ENCODE results near the gene MLN. TPM values are rescaled to one million over a fixed set of nuclear protein-coding genes. Genes with fewer than 3 reads are reported as not detected.

Gene MLN
- total RNA-seq, 1 donor from 2014 or later: not detected

DNA sequence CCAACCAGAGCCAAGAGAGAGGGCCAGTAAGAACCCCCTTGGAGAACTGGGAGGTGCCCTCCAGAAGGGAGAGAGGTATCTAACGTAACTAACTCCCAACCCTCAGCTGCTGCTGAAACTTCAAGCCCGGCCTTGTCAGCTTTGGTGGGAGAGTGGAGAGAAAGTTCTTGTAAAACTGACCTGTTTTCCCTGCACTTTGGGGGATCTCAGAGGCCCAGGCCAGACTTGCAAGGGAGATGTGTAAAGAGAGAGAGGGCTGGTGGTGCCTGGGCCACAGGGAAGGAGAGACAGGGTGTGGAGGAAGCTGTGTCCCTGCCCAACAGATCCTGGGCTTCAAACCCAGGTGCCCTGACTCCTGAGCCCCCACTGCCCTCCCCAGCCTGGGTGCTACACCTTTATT lies 39.8 kb downstream of the MLN start:
- intact Hi-C loops (cut with micrococcal nuclease): no loop called here
- no peak for DNase-seq
- ATAC-seq: no peak

GRCh38 chr6:33763483-33763882 lies 40.3 kb downstream of the MLN start:
- DNase-seq: no peak
- ATAC-seq: no peak
- intact Hi-C loops (cut with micrococcal nuclease): no loop called here

DNA sequence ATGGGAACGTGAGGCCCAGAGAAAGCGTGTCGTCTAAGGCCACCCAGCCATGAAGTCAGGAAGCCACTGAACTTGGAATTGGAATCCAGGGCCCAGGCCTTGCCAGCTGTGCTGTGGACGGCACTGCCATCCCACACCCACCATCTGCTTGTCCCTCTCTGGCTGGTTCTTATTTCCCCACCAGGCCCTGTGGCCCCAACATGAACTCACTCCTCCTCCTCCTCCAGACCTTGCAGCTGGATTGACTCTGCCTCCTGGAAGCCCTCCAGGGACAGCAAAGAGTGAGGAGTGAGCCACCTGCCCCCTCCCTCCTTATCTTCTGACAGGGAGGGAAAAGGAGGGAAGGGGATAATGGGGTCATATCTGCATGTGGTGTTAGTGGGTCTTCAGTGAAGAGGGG lies 41.1 kb downstream of the MLN start:
- intact Hi-C loops (cut with micrococcal nuclease): no loop called here
- ATAC-seq (no peak), DNase-seq (no peak)

DNA sequence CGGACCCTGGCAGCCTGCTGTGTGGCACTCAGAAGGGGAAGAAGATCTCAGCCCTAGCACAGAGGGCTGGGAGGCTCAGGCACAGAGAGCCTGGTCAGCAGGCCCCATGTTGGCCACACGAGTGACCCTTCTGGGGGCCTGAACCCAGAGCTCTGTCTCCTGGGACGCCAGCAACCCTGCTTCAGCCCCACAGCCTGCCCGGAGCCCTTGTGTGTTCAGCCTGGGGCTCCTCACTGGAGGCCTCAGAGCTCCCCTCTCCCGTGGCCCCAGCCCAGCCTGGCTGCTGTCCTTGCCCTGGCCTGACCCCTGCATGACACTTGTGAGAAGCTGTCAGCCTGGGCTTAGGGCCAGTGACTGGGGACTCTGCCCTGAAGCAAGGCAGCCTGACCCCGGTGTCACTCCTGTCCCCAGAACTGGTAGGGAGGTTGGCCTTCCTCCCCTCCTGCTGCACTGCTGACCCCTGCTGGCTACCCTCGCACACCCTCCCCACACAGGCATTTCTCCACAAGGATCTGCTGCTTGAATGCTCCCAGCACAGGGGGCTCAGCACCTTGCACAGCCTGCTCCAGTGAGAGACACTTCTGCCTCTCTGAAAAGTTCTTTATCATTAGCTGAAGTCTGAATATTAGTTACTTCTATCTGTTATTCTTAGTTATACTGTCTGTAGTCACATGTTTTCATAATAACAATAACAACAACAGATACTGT lies 41.7 kb downstream of the MLN start:
- ATAC-seq (peak; percentile 96), DNase-seq (peak; percentile 92)
- intact Hi-C loops (cut with micrococcal nuclease): no loop called here

DNA sequence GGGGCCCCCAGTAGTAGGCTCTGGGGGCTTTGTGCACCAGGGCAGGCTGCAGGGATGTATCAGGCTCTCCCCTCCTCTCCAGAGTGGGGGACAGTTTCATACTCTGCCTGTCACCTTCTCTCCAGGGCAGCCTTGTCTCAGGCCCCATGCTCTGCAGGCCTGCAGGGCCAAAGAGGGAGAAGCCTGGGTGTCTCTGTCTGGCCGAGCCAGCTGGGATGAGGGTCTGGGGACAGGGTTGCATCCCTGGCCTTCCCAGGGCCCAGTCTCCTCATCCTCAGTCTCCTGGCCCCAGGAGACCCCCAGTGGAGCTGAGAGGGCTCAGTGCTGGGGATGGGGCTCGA lies 42.3 kb downstream of the MLN start:
- ATAC-seq (peak; percentile 14), DNase-seq (no peak)
- intact Hi-C loops (cut with micrococcal nuclease): no loop called here

GRCh38 chr6:33759887-33760629 lies 43.7 kb downstream of the MLN start:
- intact Hi-C loops (cut with micrococcal nuclease): no loop called here
- ATAC-seq: no peak
- no peak for DNase-seq

GRCh38 chr6:33758815-33759216 lies 45.0 kb downstream of the MLN start:
- ATAC-seq: no peak

DNA sequence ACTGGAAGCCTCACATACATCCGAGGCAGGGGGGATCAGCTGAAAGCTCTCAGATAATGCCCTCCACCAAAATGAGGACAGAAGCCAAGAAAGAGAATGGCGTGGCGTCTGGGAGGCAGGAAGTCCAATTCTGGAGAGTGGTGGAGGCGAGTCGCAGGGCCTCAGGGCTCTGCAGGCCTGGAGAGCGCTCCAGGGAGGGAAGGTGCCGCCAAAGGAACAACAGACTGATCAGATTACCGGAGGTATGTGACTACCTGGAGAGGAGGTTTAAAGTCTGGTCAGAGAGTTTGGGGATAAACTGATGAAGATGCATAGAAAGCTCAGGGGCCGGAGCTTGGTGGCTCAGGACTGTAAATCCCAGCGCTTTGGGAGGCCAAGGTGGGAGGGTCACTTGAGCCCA lies 45.9 kb downstream of the MLN start:
- no peak for ATAC-seq
- intact Hi-C loops (cut with micrococcal nuclease): no loop called here
- no peak for DNase-seq

More at GRCh38 chr6:33758815-33759216, 45.0 kb downstream of the MLN start:
- intact Hi-C loops (cut with micrococcal nuclease): no loop called here
- DNase-seq: no peak

DNA sequence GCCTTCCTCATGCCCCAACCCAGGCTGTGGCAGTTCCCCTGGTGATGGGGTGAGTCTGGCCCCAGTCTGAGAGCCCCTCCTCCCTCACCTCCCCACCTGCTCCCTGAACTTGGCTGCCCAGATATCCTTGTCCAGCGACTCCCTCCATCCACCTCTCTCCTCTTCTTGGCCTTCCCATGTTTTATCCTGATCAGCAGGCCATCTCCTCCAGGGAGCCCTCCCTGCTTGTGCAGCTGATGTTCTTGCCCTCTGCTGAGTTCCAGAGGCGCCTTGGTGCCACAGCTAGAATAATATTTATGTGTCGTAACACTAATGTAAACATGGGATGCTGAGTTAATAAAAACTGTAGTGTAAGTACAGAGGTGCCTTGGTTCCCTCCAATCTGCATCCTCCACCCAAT lies 46.7 kb downstream of the MLN start:
- ATAC-seq (no peak), DNase-seq (no peak)
- intact Hi-C loops (cut with micrococcal nuclease): no loop called here

GRCh38 chr6:33756211-33756954 lies 47.4 kb downstream of the MLN start:
- ATAC-seq: no peak
- intact Hi-C loops (cut with micrococcal nuclease): no loop called here
- no peak for DNase-seq

DNA sequence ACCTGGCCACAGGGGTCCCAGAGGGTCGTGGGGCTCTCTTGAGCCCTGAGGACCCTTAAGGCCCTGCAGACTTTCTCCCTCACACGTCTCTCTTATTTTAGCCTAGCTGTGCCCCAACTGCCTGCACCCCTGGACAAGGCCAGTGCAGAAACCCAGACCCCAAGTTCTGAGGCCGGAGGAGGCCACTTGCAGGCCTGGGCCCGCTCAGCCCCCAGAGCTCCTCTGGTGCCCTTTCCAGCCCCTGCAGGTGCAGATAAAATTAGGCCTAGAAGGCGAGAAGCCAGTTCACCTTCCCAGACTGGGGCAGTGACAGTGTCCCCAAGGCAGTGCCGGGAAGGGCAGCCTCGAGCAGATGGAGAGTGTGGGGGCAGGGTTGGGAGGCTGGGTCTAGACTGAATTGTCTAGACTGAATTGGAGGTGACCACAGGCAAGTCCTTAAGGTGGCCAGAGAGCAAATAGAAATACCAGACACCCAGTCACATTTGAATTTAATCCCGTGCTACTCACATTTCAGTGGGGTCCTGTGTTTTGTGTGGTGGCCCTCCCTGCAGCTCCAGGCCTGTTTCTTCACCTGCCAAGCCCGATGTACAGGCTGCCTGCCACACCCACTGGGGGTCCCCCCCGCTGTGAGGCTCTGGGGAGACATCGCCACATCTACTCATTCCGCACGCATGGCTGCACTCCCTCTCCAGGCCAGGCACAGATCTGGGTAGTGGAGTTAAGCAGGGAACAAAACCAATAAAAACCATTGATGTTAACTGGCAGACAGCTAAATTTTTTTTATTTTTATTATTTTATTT lies 48.5 kb downstream of the MLN start:
- ATAC-seq (no peak), DNase-seq (no peak)
- intact Hi-C loops (cut with micrococcal nuclease): no loop called here

GRCh38 chr6:33754222-33754621 lies 49.6 kb downstream of the MLN start:
- DNase-seq (no peak), ATAC-seq (no peak)
- intact Hi-C loops (cut with micrococcal nuclease): no loop called here

DNA sequence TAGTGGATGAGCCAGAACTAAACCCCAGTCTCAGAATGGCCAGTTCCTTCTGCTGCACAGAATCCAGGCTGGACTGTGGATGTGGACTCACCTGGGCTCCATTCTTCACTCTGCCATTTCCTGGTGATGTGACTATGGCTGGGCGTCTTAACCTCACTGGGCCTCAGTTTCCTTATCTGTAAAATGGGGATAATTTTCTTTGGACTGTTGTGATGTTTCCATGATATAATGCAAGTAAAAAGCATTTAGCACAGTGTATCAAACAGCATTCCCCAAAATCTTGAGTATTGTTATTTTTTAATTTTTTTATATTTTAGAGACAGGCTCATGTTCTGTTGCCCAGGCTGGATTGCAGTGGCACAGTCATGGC lies 51.2 kb downstream of the MLN start:
- ATAC-seq: no peak
- no peak for DNase-seq
- intact Hi-C loops (cut with micrococcal nuclease): no loop called here

DNA sequence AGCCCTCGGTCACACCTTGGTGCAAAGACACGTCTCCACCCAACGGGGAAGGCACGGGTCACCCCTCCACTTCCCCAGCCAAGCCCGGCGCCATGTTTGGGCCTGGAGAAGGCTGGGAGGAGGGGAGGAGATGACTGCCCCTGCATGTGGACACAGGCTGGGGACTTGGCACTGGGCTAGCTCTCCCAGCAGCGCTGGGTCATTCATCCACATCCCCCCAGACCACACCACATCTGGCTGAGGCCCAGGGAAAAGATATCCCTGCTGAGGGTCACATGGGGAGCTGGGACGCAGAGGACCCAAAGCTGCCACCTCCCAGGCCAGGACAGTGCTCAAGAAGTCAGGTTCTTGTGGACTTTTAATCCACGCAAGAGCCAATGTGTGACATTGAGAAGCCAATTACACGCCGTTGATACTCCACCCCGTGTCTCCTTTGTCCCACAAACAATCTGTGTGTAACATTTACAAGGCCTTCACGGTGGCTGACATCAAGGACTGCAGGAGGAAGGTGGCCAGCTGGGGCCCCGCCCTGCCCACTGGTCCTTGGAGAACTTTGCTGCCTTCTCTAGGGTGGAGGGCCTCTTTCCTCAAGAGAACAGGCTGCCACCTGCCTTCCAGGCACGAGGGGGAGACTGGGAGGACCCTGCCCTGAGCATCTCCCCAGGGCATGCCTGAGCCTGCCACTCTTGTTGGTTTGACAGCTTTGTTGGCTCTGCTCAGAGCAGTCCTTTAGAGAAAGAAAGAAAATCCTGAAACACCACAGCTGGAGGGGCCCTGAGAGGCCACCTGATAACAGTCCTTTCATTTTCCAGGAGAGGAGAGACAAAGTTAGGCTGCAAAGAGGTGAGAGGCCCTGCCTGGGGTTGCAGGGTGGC lies 51.8 kb downstream of the MLN start:
- intact Hi-C loops (cut with micrococcal nuclease): no loop called here
- no peak for DNase-seq

DNA sequence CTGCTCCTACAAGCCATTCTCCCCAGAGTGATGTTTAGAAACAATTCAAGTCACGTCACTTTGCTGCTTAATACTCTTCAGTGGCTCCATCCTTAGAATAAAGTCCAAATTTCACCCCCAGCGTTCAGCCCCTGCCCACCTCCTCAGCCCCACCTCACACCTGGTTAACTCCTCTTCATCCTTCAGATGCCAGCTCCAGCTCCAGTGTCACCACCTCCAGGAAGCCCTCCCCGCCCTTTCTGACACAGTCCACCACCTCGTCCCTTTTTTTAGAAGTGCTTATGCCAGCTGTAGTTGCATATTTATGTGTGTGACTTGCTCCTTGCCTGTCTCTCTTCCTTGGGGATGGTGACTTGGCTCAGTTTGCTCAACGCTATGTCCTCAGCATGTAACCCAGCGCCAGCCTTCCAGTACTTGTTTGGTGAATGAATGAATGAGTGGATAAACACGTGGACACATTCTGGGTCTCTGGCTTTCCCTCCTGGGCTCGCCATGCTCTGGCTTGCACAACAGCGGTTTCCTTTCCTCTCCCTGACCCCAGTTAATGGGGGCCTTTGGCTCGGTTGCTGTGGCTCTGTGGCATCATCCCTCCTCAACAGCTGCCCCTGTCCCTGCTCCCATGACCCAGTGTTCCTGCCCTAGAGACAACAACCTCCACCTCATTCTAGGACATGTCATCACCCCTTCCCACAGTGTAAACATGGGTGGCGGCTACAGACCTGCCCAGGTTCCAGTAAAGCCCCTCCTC lies 53.4 kb downstream of the MLN start:
- no peak for ATAC-seq

More for the DNA sequence above, 51.8 kb downstream of the MLN start:
- no peak for ATAC-seq

DNA sequence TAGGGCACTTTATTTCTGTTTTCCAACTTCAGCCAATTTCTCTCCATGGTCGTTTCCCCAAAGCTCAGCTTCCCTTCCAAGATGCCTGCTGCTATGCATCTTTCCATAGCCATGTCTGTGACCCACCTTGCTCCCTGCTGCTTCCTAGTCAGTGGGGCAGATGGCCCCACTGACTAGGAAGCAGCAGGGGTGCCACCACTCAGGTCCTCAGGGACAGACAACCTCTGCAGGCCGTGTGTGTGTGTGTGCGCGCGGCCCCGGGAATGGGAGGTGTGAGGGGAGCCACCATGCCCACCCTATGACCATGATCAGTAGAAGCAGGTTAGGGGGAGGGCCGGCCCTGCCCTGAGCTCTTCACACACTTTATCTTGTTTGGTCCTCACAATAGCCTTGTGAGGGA lies 54.4 kb downstream of the MLN start:
- intact Hi-C loops (cut with micrococcal nuclease): no loop called here
- ATAC-seq: no peak
- DNase-seq: no peak

More for the DNA sequence above, 53.4 kb downstream of the MLN start:
- DNase-seq: no peak
- intact Hi-C loops (cut with micrococcal nuclease): no loop called here

DNA sequence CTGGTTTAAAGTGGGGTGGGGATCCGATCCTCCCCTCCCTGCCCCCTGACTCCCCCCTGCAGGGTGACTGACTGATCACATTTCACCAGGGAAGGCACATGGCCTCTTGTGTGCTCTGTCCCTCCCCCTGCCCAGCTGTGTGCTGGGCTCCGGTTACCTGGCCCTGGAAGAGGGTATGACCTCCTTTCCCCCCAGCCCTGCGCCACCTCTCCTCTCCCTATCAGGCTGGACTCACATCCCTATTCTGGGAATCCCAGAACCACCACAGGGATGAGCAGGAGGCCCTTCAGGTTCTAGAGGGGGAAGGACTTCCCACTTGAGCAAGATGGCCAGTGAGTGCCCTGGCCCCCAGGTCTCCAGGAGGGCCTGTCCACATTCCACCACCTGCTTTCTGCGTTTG lies 55.0 kb downstream of the MLN start:
- ATAC-seq (no peak), DNase-seq (no peak)
- intact Hi-C loops (cut with micrococcal nuclease): no loop called here

DNA sequence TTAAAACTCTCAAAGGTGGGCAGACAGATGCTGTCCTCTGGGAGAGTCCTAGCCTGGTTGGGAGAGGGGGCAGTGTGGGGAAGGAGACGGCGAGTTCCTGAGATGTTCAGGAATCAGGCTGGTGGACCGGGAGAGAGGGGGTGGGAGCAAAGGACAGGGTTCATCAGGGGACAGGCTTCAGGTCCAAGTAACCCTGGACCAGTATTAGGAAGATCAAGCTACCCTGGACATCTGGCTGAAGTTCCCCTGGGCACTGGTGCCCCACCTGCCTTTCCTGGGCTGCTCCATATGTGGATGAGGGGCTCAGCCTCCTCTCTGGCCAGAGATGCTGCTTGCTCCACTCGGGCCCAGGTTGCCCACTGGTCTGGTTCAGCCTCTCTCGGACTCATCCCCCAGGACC lies 56.0 kb downstream of the MLN start:
- DNase-seq (no peak), ATAC-seq (no peak)

More for the DNA sequence above, 56.0 kb downstream of the MLN start:
- intact Hi-C loops (cut with micrococcal nuclease): no loop called here
